ENCODE measurements around the gene ZNF853.

ZNF853 gene

DNA sequence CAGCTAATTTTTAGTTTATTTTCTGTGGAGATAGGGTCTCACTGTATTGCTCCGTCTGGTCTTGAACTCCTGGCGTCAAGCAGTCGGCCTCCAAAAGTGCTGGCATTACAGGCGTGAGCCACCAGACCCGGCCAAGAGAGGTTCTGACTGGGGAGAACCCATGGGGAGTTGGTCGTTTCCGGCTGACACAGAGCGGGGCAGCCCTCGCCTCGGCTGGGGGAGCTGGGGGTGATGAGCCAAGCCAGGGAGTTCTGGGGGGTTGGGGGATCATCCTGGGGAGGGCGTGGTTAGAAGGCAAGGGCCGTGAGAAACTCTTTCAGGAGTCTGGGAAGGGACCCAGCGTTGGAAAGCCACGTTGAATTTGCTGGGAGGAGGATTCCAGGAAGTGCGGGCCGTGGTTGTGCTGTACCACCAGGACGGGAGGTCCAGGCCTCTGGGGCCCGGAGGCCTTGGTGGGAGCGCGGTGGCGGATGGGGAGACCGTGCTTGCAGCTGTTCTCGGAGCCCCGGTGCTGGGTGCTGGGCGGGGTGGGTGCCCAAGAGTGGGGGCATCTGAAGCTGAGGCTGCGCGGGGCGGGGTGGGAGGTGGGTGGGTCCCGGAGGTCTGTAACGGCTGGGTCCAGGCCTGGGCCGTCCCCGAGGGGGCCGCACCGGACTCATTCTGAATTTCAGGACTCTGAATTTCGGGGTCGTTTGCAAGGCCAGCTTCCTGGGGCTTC, 8.4 kb upstream of the ZNF853 start:
- DNase-seq: no peak

DNA sequence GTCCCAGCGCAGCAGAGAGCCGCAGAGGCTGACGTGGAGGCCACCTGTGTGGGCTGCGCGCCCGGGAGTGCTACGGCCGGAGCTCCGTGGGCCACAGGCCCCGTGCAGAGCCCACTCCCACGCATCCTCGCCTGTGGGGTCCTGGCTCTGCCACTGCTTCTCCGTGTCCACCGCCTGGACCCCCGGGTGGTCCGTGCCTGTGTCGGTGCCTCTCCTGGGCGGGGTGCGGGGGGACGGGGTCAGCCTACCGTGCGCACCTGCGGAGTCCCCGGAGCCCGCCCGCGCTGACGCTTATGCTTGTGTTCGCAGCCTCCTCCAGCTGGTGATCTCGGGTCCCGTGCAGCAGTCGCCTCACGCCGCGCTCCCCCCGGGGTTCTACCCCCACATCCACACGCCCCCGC, 7.8 kb upstream of the ZNF853 start:
- DNase-seq: no peak

DNA sequence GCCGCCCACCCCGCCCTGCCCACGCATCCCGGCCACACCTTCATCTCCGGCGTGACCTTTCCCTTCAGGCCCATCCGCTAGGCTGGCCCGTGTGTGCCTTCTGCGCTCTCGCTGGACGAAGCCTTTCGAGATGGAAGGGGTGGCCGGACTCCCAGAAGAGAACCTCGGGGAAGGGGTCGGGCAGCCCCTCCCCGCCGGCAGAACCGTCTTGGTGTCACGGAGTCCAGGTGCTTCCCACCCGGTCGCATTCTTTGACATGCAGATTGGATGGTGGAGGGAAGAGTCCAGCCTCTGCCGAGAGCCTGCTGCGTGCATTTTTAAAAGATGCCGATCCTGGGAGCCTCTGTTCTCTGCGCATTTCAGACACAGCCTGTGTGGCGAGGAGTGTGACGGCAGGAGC, 7.3 kb upstream of the ZNF853 start:
- no peak for DNase-seq

DNA sequence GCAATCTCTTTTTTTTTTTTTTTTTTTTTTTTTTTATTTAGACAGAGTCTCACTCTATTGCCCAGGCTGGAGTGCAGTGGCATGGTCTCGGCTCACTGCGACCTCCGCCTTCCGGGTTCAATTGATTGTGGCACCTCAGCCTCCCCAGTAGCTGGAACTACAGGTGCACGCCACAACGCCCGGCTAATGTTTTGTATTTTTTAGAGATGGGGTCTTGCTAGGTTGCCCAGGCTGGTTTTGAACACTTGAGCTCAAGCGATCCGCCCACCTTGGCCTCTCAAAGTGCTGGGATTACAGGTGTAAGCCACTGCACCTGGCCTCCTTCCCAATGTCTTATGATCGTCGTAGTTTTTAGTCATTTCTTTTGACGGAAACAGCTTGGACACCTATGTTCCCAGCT, 6.6 kb upstream of the ZNF853 start:
- DNase-seq: no peak

DNA sequence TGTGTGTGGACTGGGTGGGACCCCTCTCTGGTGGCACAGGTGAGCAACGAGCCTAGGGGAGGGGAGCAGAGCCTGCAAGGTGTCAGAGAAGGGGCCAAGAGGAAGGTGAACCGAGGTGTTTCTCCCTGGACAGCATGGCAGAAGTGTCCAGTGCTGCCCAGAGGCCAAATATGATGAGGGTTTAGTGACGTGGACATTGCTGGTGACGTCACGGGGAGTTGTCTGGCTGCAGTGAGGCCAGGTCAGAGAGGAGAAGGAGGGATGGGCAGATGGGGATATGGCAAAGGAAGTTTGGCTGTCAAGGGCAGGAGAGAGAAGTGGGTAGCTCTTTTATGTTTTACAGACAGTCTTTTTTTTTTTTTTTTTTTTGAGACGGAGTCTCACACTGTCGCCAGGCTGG, 2.6 kb upstream of the ZNF853 start:
- no peak for DNase-seq

DNA sequence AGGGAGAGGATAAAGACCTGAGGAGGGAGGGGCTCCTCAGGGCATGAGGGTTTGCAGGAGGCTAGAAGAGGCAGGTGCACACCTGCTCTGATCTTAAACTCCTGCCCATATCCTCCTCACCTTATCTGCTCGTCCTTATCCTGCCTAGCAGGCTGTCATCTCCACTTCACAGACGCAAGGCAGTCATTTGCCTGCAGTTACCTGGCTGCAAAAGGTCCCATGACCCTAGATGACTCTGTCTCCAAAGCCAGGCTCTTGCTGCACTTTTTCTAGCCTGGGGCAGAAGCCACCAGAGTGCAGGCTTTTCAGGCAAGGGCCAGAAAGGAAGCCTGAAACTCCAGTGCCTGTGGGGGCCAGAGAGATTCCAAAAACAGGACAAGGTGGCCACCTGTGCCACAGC, 1.7 kb upstream of the ZNF853 start:
- DNase-seq: no peak

DNA sequence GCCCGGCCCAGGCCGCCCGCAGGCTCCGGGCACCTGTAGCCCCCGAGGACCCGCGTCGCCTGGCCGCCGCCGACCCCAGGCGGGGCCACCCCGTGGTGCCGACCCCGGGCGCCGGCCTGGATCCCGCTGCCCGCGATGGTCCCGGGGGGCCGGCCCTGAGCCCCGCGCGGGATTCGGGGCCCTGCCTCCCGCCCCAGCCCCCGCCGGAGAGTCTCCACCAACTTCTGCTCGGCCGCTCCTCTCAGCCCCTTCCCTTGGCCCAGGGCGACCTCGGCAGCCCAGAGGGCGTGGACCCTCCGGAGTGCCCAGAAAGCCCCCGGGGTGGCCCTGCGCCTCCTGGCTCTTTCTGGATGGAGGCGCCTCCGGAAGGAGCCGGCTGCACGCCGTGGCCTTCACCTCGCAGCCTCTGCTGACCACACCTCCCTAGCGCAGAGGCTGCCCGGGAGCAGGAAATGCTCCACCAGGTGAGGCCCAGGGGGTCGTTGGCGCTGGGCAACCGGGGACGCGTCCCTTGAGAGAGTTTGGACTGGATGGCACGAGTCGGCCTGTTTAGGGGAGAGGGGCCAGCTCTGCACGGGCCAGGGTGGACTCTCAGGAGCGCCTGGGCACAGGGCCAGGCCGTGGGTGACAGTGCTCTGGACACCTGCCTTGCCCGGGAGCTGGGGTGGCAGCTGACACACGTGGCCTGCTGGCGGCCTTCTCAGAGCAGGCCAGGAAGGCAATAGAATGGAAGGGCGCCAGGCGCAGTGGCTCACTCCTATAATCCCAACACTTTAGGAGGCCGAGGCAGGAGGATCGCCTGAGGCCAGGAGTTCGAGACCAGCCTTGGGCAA, 529 bp downstream of the ZNF853 start:
- DNase-seq: no peak

DNA sequence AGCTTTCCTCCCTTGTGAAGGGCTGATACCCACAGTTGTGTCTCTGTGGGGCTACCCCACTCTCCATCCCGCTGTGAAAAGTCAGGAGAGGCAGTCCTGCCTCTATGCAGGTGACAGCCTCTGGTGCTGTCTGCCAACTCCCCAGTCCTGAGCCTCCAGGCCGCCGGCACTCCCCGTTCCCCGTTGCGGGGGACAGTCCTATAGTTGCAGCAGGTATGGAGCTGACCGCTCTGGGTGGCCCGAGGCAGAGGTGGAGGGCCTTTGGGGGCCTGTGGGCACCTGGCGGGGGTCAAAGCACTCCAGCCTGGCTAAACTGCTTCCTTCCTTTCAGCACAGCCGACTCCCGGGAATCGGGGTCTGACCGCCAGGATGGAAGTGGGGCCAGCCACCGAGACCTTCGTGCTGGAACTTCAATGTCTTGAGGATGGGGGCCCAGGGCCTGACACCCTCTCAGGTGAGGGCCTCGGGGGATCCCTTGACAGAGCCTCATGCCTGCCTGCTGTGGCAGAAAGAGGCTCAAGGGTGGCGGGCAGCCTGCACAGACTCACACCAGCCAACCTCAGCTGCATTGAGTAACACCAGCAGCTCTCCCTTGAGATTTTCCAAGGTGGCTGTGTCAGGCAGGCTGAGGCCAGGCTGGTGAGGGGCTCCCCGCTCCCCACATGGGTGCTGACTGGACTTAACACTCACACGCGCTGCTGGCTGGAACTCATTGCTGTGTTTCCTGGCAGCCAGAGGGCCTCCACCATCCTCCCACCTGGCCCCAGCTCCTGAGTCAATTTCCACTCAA, 1.6 kb downstream of the ZNF853 start:
- DNase-seq: no peak

DNA sequence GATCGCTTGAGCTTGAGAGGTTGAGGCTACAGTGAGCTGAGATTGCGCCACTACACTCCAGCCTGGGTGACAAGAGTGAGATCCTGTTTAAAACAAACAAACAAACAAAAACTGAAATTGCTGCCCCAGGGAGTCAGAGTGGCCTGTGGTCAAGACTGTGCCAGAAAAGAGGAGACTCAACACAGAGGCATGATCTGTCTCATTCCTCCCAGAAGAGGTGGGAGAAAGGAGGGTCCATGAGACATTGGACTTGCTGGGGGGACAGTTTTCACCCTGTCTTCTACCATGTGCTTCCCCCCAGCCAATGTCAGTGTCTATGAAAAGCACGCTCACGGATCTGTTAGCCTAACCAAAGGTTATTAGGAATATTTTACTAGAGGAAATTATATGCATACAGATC, 3.2 kb downstream of the ZNF853 start:
- no peak for DNase-seq

DNA sequence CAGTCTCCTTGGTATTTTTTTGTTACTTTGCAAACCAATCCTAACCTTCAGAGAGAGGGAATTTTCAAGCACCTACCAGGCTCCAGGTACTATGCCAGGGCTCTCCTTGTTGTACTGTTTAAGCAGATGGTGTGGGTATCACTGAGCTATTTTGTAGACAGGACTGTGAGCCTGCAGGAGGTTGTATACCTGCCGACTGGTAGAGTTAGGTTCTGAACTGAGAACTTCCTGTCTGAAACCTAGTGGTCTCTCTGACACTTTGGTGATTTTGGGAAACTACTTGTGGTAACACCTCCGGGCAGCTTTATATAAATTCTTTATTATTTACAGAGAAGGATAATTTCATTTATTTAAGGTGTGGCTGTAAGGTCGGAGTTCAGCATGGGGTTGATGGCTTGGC, 4.6 kb downstream of the ZNF853 start:
- DNase-seq: no peak

DNA sequence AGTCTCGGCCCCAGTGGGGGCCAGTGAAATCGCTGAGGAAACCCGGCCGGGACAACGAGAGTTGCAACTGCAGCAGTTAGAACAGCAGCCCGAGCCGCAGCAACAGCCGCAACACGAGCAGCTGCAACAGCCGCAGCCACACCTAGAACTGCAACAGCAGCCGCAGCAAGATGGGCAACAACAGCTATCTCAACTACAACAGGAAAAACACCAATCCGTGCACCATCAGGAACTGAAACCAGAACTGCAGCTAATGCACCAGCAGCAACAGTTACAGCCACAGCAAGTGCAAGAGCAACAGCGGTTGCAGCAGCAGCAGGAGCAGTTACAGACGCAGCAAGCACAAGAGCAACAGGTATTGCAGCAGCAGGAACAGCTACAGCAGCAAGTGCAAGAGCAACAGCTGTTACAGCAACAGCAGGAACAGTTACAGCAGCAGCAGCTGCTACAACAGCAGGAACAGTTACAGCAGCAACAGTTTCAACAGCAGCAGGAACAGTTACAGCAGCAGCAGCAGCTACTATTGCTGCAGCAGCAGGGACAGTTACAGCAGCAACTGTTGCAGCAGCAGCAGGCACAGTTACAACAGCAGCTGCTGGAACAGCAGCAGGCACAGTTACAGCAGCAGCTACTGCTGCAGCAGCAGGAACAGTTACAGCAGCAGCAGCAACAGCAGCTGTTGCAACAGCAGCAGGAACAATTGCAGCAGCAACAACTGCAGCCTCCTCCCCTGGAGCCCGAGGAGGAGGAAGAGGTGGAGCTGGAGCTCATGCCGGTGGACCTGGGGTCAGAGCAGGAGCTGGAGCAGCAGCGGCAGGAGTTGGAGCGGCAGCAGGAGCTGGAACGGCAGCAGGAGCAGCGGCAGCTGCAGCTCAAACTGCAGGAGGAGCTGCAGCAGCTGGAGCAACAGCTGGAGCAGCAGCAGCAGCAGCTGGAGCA, 6.1 kb downstream of the ZNF853 start:
- DNase-seq: no peak

DNA sequence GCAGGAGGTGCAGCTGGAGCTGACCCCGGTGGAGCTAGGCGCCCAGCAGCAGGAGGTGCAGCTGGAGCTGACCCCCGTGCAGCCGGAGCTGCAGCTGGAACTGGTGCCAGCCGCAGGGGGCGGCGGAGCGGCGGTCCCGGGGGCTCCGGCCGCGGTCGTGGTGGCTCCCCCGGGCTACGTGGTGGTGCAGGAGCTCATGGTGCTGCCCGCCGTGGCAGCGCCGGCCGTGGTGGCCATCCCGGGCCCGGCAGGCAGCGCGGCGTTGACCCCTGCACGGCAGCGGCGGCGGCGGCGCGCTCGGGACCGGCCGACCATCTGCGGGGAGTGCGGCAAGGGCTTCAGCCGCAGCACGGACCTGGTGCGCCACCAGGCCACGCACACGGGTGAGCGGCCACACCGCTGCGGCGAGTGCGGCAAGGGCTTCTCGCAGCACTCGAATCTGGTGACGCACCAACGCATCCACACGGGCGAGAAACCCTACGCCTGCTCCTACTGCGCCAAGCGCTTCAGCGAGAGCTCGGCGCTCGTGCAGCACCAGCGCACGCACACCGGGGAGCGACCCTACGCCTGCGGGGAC, 6.8 kb downstream of the ZNF853 start:
- DNase-seq: no peak

DNA sequence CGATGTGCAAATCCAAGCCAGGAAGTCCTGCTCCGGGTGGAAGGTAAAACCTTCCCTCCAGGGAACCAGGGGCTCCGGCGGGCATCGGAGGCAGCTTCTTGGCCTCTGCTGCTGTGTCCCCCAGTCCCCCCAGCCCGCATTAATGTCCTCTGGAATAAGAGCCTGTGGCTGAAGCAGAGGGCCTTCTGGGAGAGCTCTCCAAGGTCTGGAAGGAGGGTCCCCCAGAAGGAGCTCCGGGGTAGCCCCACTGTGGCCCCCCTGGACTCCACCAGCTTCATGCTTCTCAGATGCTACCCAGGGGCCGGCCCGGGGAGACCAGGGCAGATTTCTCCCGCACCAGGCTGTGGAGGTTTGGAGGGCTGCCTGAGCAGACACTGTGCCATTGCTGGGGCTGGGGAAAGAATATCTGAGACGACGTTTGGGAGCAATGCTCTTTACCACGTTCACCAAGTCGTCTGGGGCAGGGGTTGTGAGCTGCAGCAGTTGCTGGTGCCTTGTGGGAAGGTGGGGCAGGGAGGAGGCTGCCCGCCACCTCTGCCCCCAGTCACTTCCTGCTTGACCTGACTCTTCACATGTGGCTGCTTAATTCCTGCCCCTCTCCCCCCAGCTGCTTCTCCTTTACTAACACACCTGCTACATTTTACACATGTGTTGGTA, 8.3 kb downstream of the ZNF853 start:
- no peak for DNase-seq

DNA sequence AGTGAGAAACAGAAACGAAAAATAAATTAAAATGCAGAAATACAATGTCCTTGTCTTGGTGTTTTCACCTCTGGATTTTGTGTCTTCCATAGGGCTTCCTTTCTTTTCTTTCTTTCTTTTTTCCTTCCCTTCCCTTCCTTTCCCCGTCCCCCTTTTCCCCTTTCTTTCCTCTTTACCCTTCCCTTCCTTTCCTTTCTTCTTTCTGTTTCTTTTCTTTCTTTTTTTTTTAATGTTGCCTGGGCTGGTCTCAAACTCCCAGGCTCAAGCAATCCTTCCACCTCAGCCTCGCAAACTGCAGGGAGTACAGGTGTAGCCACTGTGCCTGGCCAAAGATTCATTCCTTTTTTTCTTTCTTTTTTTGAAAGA, 8.8 kb downstream of the ZNF853 start:
- no peak for DNase-seq

DNA sequence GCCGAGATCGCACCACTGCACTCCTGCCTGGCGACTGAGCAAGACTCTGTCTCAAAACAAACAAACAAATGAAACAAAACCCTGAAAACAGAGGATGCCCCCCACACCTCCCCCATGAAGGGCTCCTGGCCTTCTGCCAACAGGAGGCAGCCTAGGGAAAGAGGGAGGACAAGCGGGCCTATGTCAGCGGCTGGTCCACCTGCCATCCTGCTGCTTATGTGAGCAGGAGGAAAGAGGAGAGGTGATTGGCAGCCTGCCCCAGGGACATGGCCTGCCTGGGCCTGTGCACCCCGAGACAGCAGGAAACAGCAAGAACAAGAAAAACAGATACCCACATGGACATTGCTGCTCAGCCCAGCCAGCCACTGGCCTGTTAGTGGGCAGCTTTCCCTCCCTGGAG, 12.6 kb downstream of the ZNF853 start:
- DNase-seq: no peak

DNA sequence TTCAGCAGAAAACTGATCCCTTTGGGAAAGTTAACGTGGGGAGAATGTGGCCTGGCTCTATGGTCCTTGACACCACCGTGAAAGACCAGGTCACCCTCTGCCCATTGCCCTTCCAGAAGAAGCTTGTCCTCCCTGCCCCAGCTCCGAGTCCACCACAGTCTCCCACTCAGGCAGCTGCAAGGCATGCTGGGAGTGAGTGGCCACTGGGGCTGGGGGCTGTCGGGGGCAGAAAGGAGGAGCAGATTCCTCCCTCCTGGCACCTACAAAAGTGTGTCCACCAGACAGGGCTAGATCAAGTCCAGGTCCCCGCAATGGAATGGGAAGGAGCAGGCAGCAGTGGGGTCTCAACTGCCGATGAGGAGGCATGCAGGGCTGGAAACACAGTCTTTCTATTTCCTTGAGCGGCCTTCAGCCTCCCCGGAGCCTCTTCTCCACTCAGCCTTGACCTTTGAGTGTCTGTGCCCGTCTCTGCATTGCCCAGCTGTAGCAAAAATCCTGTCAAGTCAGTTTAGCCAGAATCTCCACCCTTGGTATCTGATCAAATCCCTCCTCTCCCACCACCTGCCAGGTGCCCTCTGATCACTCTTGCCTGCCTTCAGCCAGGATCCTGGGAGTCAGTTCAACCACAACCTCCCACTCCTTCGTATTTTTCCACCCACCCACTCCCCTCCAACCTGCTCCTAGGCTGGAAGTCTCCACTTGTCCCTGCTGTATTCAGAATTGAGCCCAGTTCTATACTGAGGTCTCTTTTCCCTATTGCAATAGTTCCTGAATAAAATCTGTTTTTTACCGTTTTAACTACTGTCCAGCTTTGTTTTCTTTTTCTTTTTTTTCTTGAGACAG, 14.8 kb downstream of the ZNF853 start:
- no peak for DNase-seq

DNA sequence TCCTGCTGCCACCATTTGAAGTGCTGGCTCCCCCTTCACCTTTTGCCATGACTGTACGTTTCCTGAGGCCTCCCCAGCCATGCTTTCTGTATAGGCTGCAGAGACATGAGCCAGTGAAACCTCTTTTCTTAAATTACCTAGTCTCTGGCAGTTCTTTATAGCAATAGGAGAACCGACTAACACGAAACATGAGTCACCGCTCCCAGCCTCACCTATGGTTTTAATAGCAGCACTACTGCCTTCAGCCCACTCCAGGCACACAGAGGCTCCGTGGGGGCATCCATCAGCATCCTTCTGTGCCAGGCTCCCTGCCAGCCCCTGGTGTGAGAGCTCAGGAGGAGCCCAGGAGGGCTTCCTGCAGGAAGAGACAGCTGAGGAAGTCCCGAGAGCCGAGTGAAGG, 16.2 kb downstream of the ZNF853 start:
- DNase-seq: no peak

DNA sequence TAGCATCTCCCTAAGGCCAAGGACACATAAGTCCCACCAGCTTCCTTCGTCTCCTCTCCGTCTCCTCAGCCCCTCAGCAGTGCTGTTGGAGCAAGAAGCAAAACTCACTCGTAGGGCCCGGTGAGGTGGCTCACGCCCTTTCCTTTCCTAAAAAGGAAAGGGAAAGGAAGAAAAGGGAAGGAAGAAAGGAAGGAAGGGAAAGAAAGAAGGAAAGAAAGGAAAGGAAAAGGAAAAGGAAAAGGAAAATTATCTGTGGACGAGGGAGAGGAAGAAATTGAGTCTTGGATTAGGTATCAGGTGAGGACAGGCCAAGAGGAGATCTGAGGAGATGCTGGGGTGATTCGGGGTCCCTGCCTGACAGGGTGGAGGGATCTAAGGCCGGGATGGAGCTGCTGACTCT, 18.6 kb downstream of the ZNF853 start:
- no peak for DNase-seq

DNA sequence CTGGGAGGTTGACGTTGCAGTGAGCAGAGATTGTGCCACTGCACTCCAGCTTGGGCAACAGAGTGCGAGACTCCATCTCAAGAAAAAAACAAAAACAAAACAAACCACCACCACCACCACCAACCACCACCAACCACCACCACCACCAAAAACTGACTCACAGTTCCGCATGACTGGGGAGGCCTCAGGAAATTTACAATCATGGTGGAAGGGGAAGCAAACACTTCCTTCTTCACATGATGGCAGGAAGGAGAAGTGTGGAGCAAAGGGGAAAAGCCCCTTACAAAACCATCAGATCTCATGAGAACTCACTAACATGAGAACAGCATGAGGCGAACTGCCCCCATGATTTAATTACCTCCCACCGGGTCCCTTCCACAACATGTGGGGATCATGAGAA, 19.6 kb downstream of the ZNF853 start:
- DNase-seq: peak; percentile 5 to 30

DNA sequence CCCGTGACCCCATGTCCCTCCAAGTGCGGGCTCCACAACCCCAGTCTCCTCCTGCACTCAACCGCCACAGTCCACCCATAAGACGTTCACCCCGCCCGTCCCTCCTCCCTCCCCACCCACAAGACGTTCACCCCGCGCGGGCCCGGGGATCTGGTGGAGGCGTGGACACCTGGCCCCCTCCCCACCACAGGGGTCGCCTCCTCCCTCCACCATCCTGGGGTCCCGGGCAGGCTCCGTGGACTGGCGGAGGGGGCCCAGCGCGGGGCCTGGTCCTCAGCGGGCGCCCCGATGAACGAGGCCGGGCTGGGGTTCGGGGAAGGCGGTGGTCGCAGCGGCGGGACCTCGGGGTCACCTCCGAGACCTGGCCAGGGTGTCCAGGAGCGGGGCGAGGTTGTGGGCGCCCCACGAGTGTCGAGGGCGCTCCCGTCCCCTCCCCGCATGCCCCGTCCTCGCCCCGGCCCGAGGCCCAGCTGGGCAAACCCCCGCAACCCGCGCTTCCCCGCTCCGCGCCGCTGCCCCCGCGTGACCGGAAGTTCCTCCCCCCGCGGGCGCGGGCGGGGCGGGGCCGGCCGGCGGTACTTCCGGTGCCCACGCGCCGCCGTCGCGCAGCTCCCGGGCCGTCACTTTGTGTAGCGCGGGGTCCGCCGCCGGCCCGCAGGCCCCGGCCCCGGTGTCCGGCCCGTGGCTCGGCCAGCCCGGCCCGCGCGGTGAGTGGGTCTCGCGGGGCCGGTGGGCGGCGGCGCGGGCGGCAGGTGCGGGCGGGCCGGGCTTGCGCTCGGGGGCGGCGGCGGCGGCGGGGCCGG, 21.5 kb downstream of the ZNF853 start, which contains the start of gene ZNF316:
Gene ZNF316 (plus strand): TSS at position 578 of the 803 bp plus-strand sequence. CDS start 5,092 bp downstream, outside the sequence.
- DNase-seq: peak; percentile 11 to 31
